Inflammatory macrophage (primary cell): ENCODE measurements around the gene AGBL1.
"Not testable (repeated sequence)": the region's sequence is repeated elsewhere in the genome, so short reads cannot be mapped to it uniquely, and the experiment has no call there.

Experiments used
- DNase-seq, 2 donors: peaks; one replicate each; pipeline ENCODE4 v3.0.0-alpha.2; 2020 to 2022

The AGBL1 gene

GRCh38 chr15:86403914-86404583 is 324.4 kb downstream of the AGBL1 start:
- no peak for DNase-seq

- DNase-seq = no peak
These were observed 328.6 kb downstream of the AGBL1 start for GRCh38 chr15:86408261-86408660.

GRCh38 chr15:86411916-86412315 is 332.2 kb downstream of the AGBL1 start:
- DNase-seq = no peak

- DNase-seq = no peak
These were observed 333.5 kb downstream of the AGBL1 start for GRCh38 chr15:86413191-86413590.

- no peak for DNase-seq
These were observed 346.1 kb downstream of the AGBL1 start for GRCh38 chr15:86425746-86426145.

GRCh38 chr15:86432861-86433260 is 353.2 kb downstream of the AGBL1 start:
- no peak for DNase-seq

- DNase-seq = no peak
These were observed 354.3 kb downstream of the AGBL1 start for GRCh38 chr15:86433983-86434382.

GRCh38 chr15:86439614-86440013 is 359.9 kb downstream of the AGBL1 start:
- no peak for DNase-seq

GRCh38 chr15:86444527-86444926 is 364.9 kb downstream of the AGBL1 start:
- no peak for DNase-seq

GRCh38 chr15:86445579-86446252 is 366.0 kb downstream of the AGBL1 start:
- DNase-seq = no peak

GRCh38 chr15:86446253-86446640 is 366.6 kb downstream of the AGBL1 start:
- DNase-seq = no peak

- not testable (repeated sequence) for DNase-seq
These were observed 385.9 kb downstream of the AGBL1 start for GRCh38 chr15:86465470-86466039.

- no peak for DNase-seq
These were observed 402.0 kb downstream of the AGBL1 start for GRCh38 chr15:86481720-86482119.

- DNase-seq = no peak
These were observed 404.3 kb downstream of the AGBL1 start for GRCh38 chr15:86483936-86484335.

- DNase-seq = no peak
These were observed 408.4 kb downstream of the AGBL1 start for GRCh38 chr15:86488046-86488445.

- DNase-seq = no peak
These were observed 410.3 kb downstream of the AGBL1 start for GRCh38 chr15:86489981-86490380.

GRCh38 chr15:86491118-86491517 is 411.4 kb downstream of the AGBL1 start:
- no peak for DNase-seq

- no peak for DNase-seq
These were observed 414.2 kb downstream of the AGBL1 start for GRCh38 chr15:86493884-86494283.

- DNase-seq = no peak
These were observed 414.8 kb downstream of the AGBL1 start for GRCh38 chr15:86494475-86494874.

- no peak for DNase-seq
These were observed 422.6 kb downstream of the AGBL1 start for GRCh38 chr15:86502301-86502700.

GRCh38 chr15:86505951-86506350 is 426.3 kb downstream of the AGBL1 start:
- DNase-seq = no peak

- DNase-seq = no peak
These were observed 426.7 kb downstream of the AGBL1 start for GRCh38 chr15:86506401-86506800.

GRCh38 chr15:86515625-86516024 is 436.0 kb downstream of the AGBL1 start:
- no peak for DNase-seq

GRCh38 chr15:86522721-86523120 is 443.1 kb downstream of the AGBL1 start:
- DNase-seq = no peak
